Muscle layer of duodenum (tissue), 2 donors: ENCODE measurements around the gene RHOU.
"Not testable (repeated sequence)": the region's sequence is repeated elsewhere in the genome, so short reads cannot be mapped to it uniquely, and the experiment has no call there.

Experiments
- H3K27ac ChIP-seq: one replicate; pipeline ENCODE4 v1.7.0; 2013; ENCODE audit warnings: mild to moderate bottlenecking, low read length
- H3K27me3 ChIP-seq: one replicate; pipeline ENCODE4 v1.7.0; 2013; ENCODE audit warnings: low read depth, mild to moderate bottlenecking, control low read depth, low read length
- H3K36me3 ChIP-seq, 2 donors: one replicate each; pipeline ENCODE4 v1.7.0; 2013; ENCODE audit warnings: low read length in 2 of 2, control low read depth in 1 of 2, mild to moderate bottlenecking in 1 of 2; ENCODE audit not compliant: insufficient read depth in 2 of 2, control insufficient read depth in 1 of 2
- H3K4me1 ChIP-seq, 2 donors: one replicate each; pipeline ENCODE4 v1.7.0; 2013; ENCODE audit warnings: low read length in 2 of 2, mild to moderate bottlenecking in 2 of 2, control low read depth in 1 of 2, moderate library complexity in 1 of 2; ENCODE audit not compliant: insufficient read depth in 2 of 2, control insufficient read depth in 1 of 2
- H3K4me3 ChIP-seq, 2 donors: one replicate each; pipeline ENCODE4 v1.7.0; 2013; ENCODE audit warnings: low read length in 2 of 2, low read depth in 1 of 2, mild to moderate bottlenecking in 1 of 2
- H3K9me3 ChIP-seq, 2 donors: one replicate each; pipeline ENCODE4 v1.7.0; 2013; ENCODE audit warnings: low read length in 2 of 2, control low read depth in 1 of 2, mild to moderate bottlenecking in 1 of 2; ENCODE audit not compliant: control insufficient read depth in 1 of 2
- donor health status: healthy.

Gene RHOU

GRCh38 chr1:228763561-228763960 is 28.3 kb downstream of the RHOU start:
- Histone ChIP-seq H3K9me3 (no peaks in the 10 kb centered on the region), H3K27ac (no peak overlapping the region), H3K4me1 (no peaks in the 10 kb centered on the region), H3K36me3 (no peaks in the 10 kb centered on the region), H3K27me3 (no peaks in the 10 kb centered on the region), H3K4me3 (no peak overlapping the region)

DNA sequence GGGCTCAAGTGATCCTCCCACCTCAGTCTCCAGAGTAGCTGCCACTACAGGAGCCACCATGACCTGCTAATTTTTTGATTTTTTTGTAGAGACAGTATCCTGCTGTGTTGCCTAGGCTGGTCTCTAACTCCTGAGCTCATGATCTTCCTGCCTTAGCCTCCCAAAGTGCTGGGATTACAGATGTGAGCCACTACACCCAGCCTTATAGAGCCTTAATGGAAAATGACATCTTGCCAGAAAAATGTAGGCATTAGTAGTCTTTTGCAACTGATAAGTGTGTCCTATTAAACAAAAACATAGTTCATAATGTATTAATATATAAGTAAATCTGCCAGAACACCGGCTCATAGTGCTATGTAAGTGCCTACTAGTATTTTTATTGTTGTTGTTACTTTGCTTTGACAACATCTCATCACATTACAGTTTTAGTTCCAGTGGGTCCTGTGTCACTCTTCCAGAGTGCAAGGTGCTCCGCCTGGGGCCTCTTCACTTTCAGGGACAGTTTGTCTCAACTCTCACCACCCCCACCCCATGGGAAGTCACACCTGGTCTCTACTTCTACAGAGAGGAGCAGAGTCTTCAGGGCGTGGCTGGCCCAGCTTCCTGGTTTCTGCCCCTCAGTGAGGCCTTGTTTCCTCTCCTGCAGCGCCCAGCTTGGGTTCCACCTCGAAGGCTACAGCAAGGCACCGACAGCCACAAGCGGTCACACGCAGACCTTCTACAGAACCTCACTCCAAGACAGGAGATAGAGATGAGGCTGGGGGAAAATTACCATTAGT is 30.1 kb downstream of the RHOU start:
- Histone ChIP-seq H3K27ac (no peak overlapping the region), H3K36me3 (no peaks in the 10 kb centered on the region), H3K27me3 (no peaks in the 10 kb centered on the region), H3K4me3 (no peak overlapping the region), H3K4me1 (no peaks in the 10 kb centered on the region), H3K9me3 (no peaks in the 10 kb centered on the region)

DNA sequence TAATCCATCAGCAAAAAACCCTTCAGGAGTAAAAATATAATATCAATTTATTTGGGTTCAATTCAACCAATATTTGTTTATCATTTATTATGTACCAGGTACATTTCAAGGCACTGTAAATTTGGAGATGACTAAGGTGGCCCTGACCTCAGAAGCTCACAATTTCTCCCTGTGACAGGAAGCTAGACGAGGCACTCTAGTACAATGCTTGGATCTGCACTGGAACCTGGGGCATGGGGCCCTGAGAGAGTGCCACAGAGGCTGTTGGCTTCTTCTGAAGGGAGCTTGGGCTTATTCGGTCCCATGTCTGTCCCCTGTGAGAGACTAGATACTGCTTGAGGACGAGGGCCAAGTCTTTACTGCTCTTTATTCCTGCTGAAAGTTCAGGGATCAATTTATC is 31.5 kb downstream of the RHOU start:
- Histone ChIP-seq H3K4me1 (no peaks in the 10 kb centered on the region), H3K36me3 (no peaks in the 10 kb centered on the region), H3K27ac (no peak overlapping the region), H3K9me3 (no peaks in the 10 kb centered on the region), H3K27me3 (no peaks in the 10 kb centered on the region), H3K4me3 (no peak overlapping the region)

- Histone ChIP-seq H3K4me1 (no peaks in the 10 kb centered on the region), H3K4me3 (no peak overlapping the region), H3K27me3 (no peaks in the 10 kb centered on the region), H3K36me3 (no peaks in the 10 kb centered on the region), H3K27ac (no peak overlapping the region), H3K9me3 (no peaks in the 10 kb centered on the region)
Observed at GRCh38 chr1:228767636-228768354, 32.5 kb downstream of the RHOU start.

- H3K9me3 ChIP-seq: no peaks in the 10 kb centered on the region
- H3K4me1 ChIP-seq: no peaks in the 10 kb centered on the region
- H3K36me3 ChIP-seq: no peaks in the 10 kb centered on the region
- H3K4me3 ChIP-seq: no peak overlapping the region
- H3K27ac ChIP-seq: no peak overlapping the region
- H3K27me3 ChIP-seq: no peaks in the 10 kb centered on the region
Observed at GRCh38 chr1:228768355-228769000, 33.2 kb downstream of the RHOU start.

DNA sequence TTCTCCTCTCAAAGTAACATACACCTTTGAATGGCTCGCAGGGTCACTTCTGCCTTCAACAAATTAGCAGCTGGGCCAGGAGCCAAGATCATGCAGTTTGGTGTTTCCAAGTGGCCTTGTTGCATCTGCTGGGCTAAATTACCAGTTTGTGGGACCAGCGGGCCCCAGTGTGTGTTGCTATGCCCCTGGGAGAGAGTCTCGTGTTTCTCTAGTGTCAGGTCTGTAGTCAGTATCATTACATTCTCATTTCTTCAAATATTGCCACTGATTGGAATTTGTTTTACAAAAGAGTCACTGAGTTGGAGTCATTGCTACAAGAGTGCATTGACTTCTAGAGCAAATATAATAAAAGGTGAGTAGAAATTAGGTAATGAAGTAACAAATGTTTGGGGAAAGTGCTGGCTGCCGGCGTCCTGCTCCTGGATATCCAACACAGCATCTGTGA is 35.5 kb downstream of the RHOU start:
- Histone ChIP-seq H3K4me3 (no peak overlapping the region), H3K27me3 (no peaks in the 10 kb centered on the region)

GRCh38 chr1:228772516-228773212 is 37.4 kb downstream of the RHOU start:
- Histone ChIP-seq H3K4me3 (no peak overlapping the region), H3K9me3 (no peaks in the 10 kb centered on the region), H3K36me3 (no peaks in the 10 kb centered on the region), H3K4me1 (no peaks in the 10 kb centered on the region), H3K27me3 (no peaks in the 10 kb centered on the region), H3K27ac (no peak overlapping the region)

More for the DNA sequence above, 35.5 kb downstream of the RHOU start:
- Histone ChIP-seq H3K9me3 (no peaks in the 10 kb centered on the region), H3K4me1 (no peaks in the 10 kb centered on the region), H3K36me3 (no peaks in the 10 kb centered on the region), H3K27ac (no peak overlapping the region)

- H3K27ac ChIP-seq, H3K27me3 ChIP-seq, H3K9me3 ChIP-seq, H3K36me3 ChIP-seq, H3K4me3 ChIP-seq, H3K4me1 ChIP-seq: not testable (repeated sequence)
Observed at GRCh38 chr1:228775946-228776345, 40.7 kb downstream of the RHOU start.

DNA sequence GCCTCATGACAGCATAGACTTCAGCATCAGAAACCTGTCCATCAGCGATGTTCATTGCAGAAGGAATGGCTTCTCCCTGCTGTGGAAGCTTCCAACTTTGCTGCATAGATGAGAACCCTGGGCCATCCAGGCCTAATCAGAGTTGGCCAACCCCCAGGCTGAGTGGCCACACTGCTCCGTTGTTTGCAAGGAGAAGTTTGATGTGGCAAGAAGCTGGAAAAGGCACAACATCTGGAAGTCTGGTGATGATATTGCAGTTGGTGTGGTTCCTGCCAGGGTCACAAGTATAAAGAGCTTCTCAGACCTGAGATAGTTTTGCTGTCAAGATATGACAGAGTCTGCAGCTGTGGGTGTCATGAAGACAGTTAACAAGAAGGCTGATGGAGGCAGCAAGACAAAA is 41.2 kb downstream of the RHOU start:
- Histone ChIP-seq H3K27ac (no peak overlapping the region), H3K36me3 (no peaks in the 10 kb centered on the region), H3K4me3 (no peak overlapping the region), H3K27me3 (no peaks in the 10 kb centered on the region), H3K9me3 (no peaks in the 10 kb centered on the region), H3K4me1 (no peaks in the 10 kb centered on the region)

GRCh38 chr1:228777236-228777635 is 42.0 kb downstream of the RHOU start:
- Histone ChIP-seq H3K4me1 (no peaks in the 10 kb centered on the region), H3K27ac (no peak overlapping the region), H3K27me3 (no peaks in the 10 kb centered on the region), H3K4me3 (no peak overlapping the region), H3K36me3 (no peaks in the 10 kb centered on the region), H3K9me3 (no peaks in the 10 kb centered on the region)

DNA sequence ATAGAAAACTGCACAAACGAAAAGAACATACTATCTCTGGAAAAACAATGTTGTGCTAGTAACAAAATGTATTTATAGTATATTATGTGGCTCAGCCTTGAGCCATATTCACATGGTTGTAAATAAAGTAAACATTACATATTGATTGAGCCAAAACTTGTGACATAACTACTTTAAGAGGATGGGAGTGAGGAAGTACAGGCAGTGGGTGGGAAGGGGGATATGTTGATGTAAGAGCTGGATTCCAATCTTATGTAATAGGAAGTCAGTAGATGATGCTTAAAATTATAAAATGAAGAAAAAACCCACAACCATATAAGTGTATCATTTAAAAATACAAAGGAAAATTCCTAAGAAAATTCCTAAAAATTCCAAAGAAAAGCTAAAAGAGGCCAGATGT is 42.7 kb downstream of the RHOU start:
- Histone ChIP-seq H3K27ac (no peak overlapping the region), H3K4me1 (no peaks in the 10 kb centered on the region), H3K36me3 (no peaks in the 10 kb centered on the region), H3K4me3 (no peak overlapping the region), H3K9me3 (no peaks in the 10 kb centered on the region), H3K27me3 (no peaks in the 10 kb centered on the region)
